ENCODE measurements around the gene TMEM141. TPM values are rescaled to one million over a fixed set of nuclear protein-coding genes. Genes with fewer than 3 reads are reported as not detected.

The TMEM141 gene
- total and polyA plus RNA-seq, 2 of the 8 experiments (the other 6 are each of a cell fraction or from before 2014, with no cell fraction given): 51.1 to 137 TPM

GRCh38 chr9:136792321-136793085, 1.4 kb downstream of the TMEM141 start:
- no peaks in the 10 kb centered on the region for H3K9me3 ChIP-seq (ENCODE audit: insufficient read depth in 2 of 2, low read depth in 1 of 2, low read length in 1 of 2)
- H2BK5ac ChIP-seq (ENCODE audit: low read depth, low read length): no peak overlapping the region
- no peak overlapping the region for H2BK120ac ChIP-seq (replicated peaks; ENCODE audit: low read depth, low read length)
- no peaks in the 10 kb centered on the region for H3K36me3 ChIP-seq (ENCODE audit: control insufficient read depth in 2 of 4, insufficient read depth in 4 of 4, low read length in 3 of 4)
- H3K4ac ChIP-seq (replicated peaks; ENCODE audit: insufficient read length, low read depth, low read length): no peak overlapping the region
- H4K8ac ChIP-seq (ENCODE audit: extremely low read depth, insufficient read depth, low read length): no peak overlapping the region
- H3K79me2 ChIP-seq (ENCODE audit: control insufficient read depth in 1 of 2, insufficient read depth in 2 of 2, low read length in 2 of 2): no peaks in the 10 kb centered on the region
- FAIRE-seq (no peak), DNase-seq (ENCODE audit: low read depth in 1 of 2, low spot score in 2 of 2) (no peak)
- no peak overlapping the region for H3K27ac ChIP-seq (ENCODE audit: low read depth, low read length)
- POLR2A ChIA-PET (ENCODE audit: partially characterized antibody): interaction anchor here (1.5 kb wide), 1 partner anchor 15 kb away, joined by 3 read pairs; the partner anchor contains the start of gene RABL6
- no peak overlapping the region for H3K23ac ChIP-seq (ENCODE audit: insufficient read length)
- CTCF ChIA-PET (ENCODE audit: partially characterized antibody): interaction anchor here (0.7 to 2.4 kb wide), 16 partner anchors 8 to 743 kb away, joined by 3 to 16 read pairs (median 5); partner anchors contain the start of gene ABCA2
- peak overlapping the region; percentile 71 to 94; a peak in 3 of 4 replicates for H3K4me2 ChIP-seq (ENCODE audit: insufficient read depth in 1 of 2, low read depth in 2 of 2, low read length in 2 of 2)
- peak overlapping the region in 1 of 4 experiments; percentile 83; a peak in 3 of 8 replicates for H3K4me3 ChIP-seq (ENCODE audit: extremely low read depth in 1 of 4, insufficient read depth in 2 of 4, low read depth in 3 of 4, low read length in 4 of 4)
- H2BK12ac ChIP-seq (ENCODE audit: low read depth, low read length): no peak overlapping the region
- peaks cover 0 to 11% (median 6%) of the 10 kb centered on the region in 4 experiments; a peak in 5 of 7 replicates for H3K4me1 ChIP-seq (replicated peaks in 1 of 4; ENCODE audit: control insufficient read depth in 3 of 4, insufficient read depth in 4 of 4, low read length in 3 of 4)
- no peak overlapping the region for H3K56ac ChIP-seq (replicated peaks; ENCODE audit: insufficient read length, low read depth, low read length)
- no peak overlapping the region for H2BK15ac ChIP-seq (ENCODE audit: low read length)
- no peak overlapping the region for H4K91ac ChIP-seq (replicated peaks; ENCODE audit: insufficient read length, low read length)
- H3K79me1 ChIP-seq (ENCODE audit: low read depth, low read length): no peaks in the 10 kb centered on the region; the same call in 1 of the 2 replicates
- no peak overlapping the region for H3K14ac ChIP-seq (ENCODE audit: insufficient read length)
- no peaks in the 10 kb centered on the region; the same call in 1 of the 2 replicates for H3K23me2 ChIP-seq (ENCODE audit: low read depth, low read length)
- H3K18ac ChIP-seq (ENCODE audit: extremely low read depth, low read length): no peak overlapping the region; the same call in 1 of the 2 replicates
- peaks cover 0 to 8% of the 10 kb centered on the region in 2 experiments for H4K20me1 ChIP-seq (replicated peaks in 1 of 2; ENCODE audit: control insufficient read depth in 1 of 2, insufficient read depth in 2 of 2, low read length in 2 of 2)
- no peak overlapping the region for H4K5ac ChIP-seq (ENCODE audit: insufficient read length, low read depth, low read length)
- no peak overlapping the region for H2AK5ac ChIP-seq (ENCODE audit: low read depth, low read length)
- H3K27me3 ChIP-seq (replicated peaks in 1 of 4; ENCODE audit: control insufficient read depth in 3 of 4, extremely low read depth in 1 of 4, insufficient read depth in 3 of 4, low read length in 3 of 4): no peaks in the 10 kb centered on the region
- 88% methylated on average over 15 of the region's 15 CpGs; no CpG with 5 or more reads in 1 of the 2 experiments for WGBS, 2 experiments (ENCODE audit: extremely low coverage in 1 of 2, insufficient coverage in 1 of 2, insufficient read length in 1 of 2, insufficient replicate concordance in 2 of 2, low coverage in 1 of 2, low lambda C conversion rate in 2 of 2, missing lambda C conversion rate in 1 of 2)
- no peak overlapping the region for H3K9ac ChIP-seq (replicated peaks in 1 of 4; ENCODE audit: extremely low read depth in 1 of 4, low read depth in 3 of 4, low read length in 3 of 4)
- no peak overlapping the region for H2BK20ac ChIP-seq (ENCODE audit: low read length)
- H2AFZ ChIP-seq (ENCODE audit: low read length): no peak overlapping the region
- TF ChIP-seq SP4 (IDR thresholded peaks at IDR 0.05; ENCODE audit: low read length): no peak
- no peak for TF ChIP-seq ASH2L (IDR thresholded peaks at IDR 0.05; ENCODE audit: low read length)
- no peak for TF ChIP-seq SAP30 (IDR thresholded peaks at IDR 0.05; ENCODE audit: insufficient read depth, insufficient replicate concordance, low read length)
- TF ChIP-seq CHD1 (IDR thresholded peaks at IDR 0.05; ENCODE audit: low read depth, low read length): no peak
- no peak for TF ChIP-seq CTBP2 (IDR thresholded peaks at IDR 0.05; ENCODE audit: borderline replicate concordance, insufficient read depth, insufficient read length, low read length)
- TF ChIP-seq NANOG (IDR thresholded peaks at IDR 0.05; ENCODE audit: insufficient read depth, low read depth, low read length, poor library complexity, severe bottlenecking): no peak
- no peak for TF ChIP-seq ZNF274 (IDR thresholded peaks at IDR 0.05; ENCODE audit: borderline replicate concordance, extremely low read depth, low read length)
- no peak for TF ChIP-seq CEBPB (IDR thresholded peaks at IDR 0.05; ENCODE audit: low read depth, low read length)
- no peak for TF ChIP-seq BCL11A (IDR thresholded peaks at IDR 0.05; ENCODE audit: low read depth in 2 of 2, low read length in 2 of 2)
- TF ChIP-seq TAF1 (IDR thresholded peaks at IDR 0.05; ENCODE audit: low read depth, low read length): no peak
- TF ChIP-seq EZH2 (IDR thresholded peaks at IDR 0.05; ENCODE audit: low read depth, low read length, severe bottlenecking): no peak
- TF ChIP-seq SIRT6 (IDR thresholded peaks at IDR 0.05; ENCODE audit: low read length): no peak
- no peak for TF ChIP-seq SP2 (IDR thresholded peaks at IDR 0.05; ENCODE audit: low read length)

Measured in H1 (cell line).